K562 (cell line): ENCODE results near the gene OTULIN. TPM values are rescaled to one million over a fixed set of nuclear protein-coding genes. Genes with fewer than 3 reads are reported as not detected.

ENCODE experiments used
- ATAC-seq: fragments of 200-7000 bp; cut with Tn5 transposase; 3 replicates; pipeline ENCODE4 v1.9.1; 2020; ENCODE audit warnings: moderate library complexity
- BruUV-seq: library from RNA; stranded (reverse); fragments of 400-500 nt; replicated peaks from 2 replicates; lab custom pipeline; 2021; lab: Mats Ljungman, UMichigan
- CTCF ChIA-PET: fragments of 300-600 bp; formaldehyde crosslinking; extraction: SDS; loops from one replicate; lab custom pipeline; 2021; ENCODE audit warnings: low intra/inter-chr PET ratio; lab: Yijun Ruan, JAX
- POLR2A ChIA-PET: fragments of 300-600, 350-650 bp; sonication (Branson Sonifier 250); formaldehyde crosslinking; extraction: SDS; loops from one replicate; lab custom pipeline; 2021; ENCODE audit warnings: antibody characterized with exemption, inconsistent platforms; lab: Yijun Ruan, JAX
- DNase-seq, 4 experiments: peaks; one replicate each; pipeline versions ENCODE4 v3.0.0 to v3.0.0-alpha.2; 2011 to 2018; ENCODE audit warnings: low spot score in 3 of 4, mixed read lengths in 3 of 4; ENCODE audit errors: extremely low read depth in 1 of 4
- FAIRE-seq: peaks from 2 replicates; lab custom pipeline; 2011; peaks lifted over from hg19 to GRCh38; lab: Jason Lieb, UNC
- H2AFZ ChIP-seq: 2 replicates; pipeline ENCODE4 v1.6.0; 2011; ENCODE audit warnings: low read depth, low read length, control low read depth, inconsistent platforms
- H3K27ac ChIP-seq: fragments of 200-600 bp; 3 replicates; pipeline ENCODE4 v1.8.0; 2011; ENCODE audit warnings: low read depth, mild to moderate bottlenecking, control low read depth, inconsistent platforms, low read length, moderate library complexity, mixed read lengths; ENCODE audit errors: extremely low read depth
- H3K27me3 ChIP-seq, 2 experiments: fragments of 300-600 bp in 1 of 2; 2 replicates in 1 of 2; 3 replicates in 1 of 2; pipeline versions ENCODE4 v1.6.0 to v1.8.0; 2011; ENCODE audit warnings: inconsistent platforms in 2 of 2, low read length in 2 of 2, mild to moderate bottlenecking in 1 of 2, mixed read lengths in 1 of 2, moderate library complexity in 1 of 2; ENCODE audit not compliant: control insufficient read depth in 2 of 2, insufficient read depth in 2 of 2
- H3K36me3 ChIP-seq: fragments of 300-600 bp; 3 replicates; pipeline ENCODE4 v1.8.0; 2011; ENCODE audit warnings: mild to moderate bottlenecking, low read length, inconsistent platforms; ENCODE audit not compliant: control insufficient read depth, insufficient read depth
- H3K4me1 ChIP-seq, 2 experiments: fragments of 200-600 bp in 1 of 2; replicated peaks in 1 of 2; 2 replicates in 1 of 2; 3 replicates in 1 of 2; pipeline versions ENCODE4 v1.5.1 to v1.8.0; 2011; ENCODE audit warnings: inconsistent platforms in 2 of 2, low read length in 2 of 2, mild to moderate bottlenecking in 1 of 2, mixed read lengths in 1 of 2, moderate library complexity in 1 of 2; ENCODE audit not compliant: control insufficient read depth in 2 of 2, insufficient read depth in 2 of 2
- H3K4me2 ChIP-seq: 2 replicates; pipeline ENCODE4 v1.6.1; 2011; ENCODE audit warnings: low read length, control low read depth, inconsistent platforms, mixed read lengths; ENCODE audit not compliant: insufficient read depth
- H3K4me3 ChIP-seq: fragments of 200-600 bp; sonication (generic), shearing (Covaris generic); 2 replicates; pipeline ENCODE4 v1.5.1; 2016; ENCODE audit warnings: control low read depth, inconsistent platforms
- H3K79me2 ChIP-seq: fragments of 200-600 bp; 3 replicates; pipeline ENCODE4 v1.8.0; 2011; ENCODE audit warnings: low read length, inconsistent platforms; ENCODE audit not compliant: control insufficient read depth, insufficient read depth
- H3K9ac ChIP-seq, 2 experiments: 2 replicates each; pipeline versions ENCODE4 v1.6.0 to v1.6.1; 2011; ENCODE audit warnings: low read depth in 2 of 2, low read length in 2 of 2, control low read depth in 1 of 2, inconsistent platforms in 1 of 2, mild to moderate bottlenecking in 1 of 2, mixed read lengths in 1 of 2; ENCODE audit not compliant: insufficient read depth in 1 of 2
- H3K9me1 ChIP-seq: one replicate; pipeline ENCODE4 v1.6.0; 2011; ENCODE audit warnings: inconsistent platforms, mild to moderate bottlenecking, low read length, moderate library complexity; ENCODE audit not compliant: control insufficient read depth, insufficient read depth
- H3K9me3 ChIP-seq: replicated peaks from 2 replicates; pipeline ENCODE4 v1.5.1; 2011; ENCODE audit warnings: low read depth, low read length, inconsistent platforms; ENCODE audit not compliant: control insufficient read depth, insufficient read depth
- H4K20me1 ChIP-seq: replicated peaks from 2 replicates; pipeline ENCODE4 v1.6.1; 2011; ENCODE audit warnings: low read length, inconsistent platforms, mixed read lengths; ENCODE audit not compliant: control insufficient read depth, insufficient read depth
- ARID4B ChIP-seq: sonication (generic); formaldehyde crosslinking; IDR thresholded peaks from 2 replicates; pipeline ENCODE4 v1.8.0; 2022; ENCODE audit warnings: mild to moderate bottlenecking, missing genetic modification reagents
- BDP1 ChIP-seq: IDR thresholded peaks from 3 replicates; pipeline ENCODE4 v1.6.1; 2011; ENCODE audit not compliant: insufficient read length, insufficient read depth
- CEBPG ChIP-seq, 3 experiments: fragments of 200-800 bp in 1 of 3; sonication (Bioruptor generic) in 1 of 3; sonication (generic) in 1 of 3; formaldehyde crosslinking in 1 of 3; IDR thresholded peaks in 2 of 3; conservative IDR thresholded peaks in 1 of 3; 2 replicates each; pipeline versions ENCODE4 v1.6.1 to v1.8.0; 2016 to 2022; ENCODE audit warnings: missing compliant biosample characterization in 2 of 3, missing genetic modification characterization in 2 of 3, mild to moderate bottlenecking in 1 of 3, missing genetic modification reagents in 1 of 3
- ESRRB ChIP-seq: fragments of 250-450 bp; sonication (Bioruptor Pico); IDR thresholded peaks from 2 replicates; pipeline ENCODE4 v1.5.0; 2020; ENCODE audit warnings: mild to moderate bottlenecking, moderate library complexity, borderline replicate concordance
- HEY1 ChIP-seq: fragments of 250-450 bp; sonication (Bioruptor Pico); IDR thresholded peaks from 2 replicates; pipeline ENCODE4 v1.5.0; 2020; ENCODE audit warnings: mild to moderate bottlenecking, moderate library complexity, borderline replicate concordance
- HLTF ChIP-seq: fragments of 450-650 bp; IDR thresholded peaks from 2 replicates; pipeline ENCODE4 v1.6.1; 2016
- LEF1 ChIP-seq: fragments of 450-650 bp; IDR thresholded peaks from 2 replicates; pipeline ENCODE4 v1.6.1; 2016; ENCODE audit warnings: mild to moderate bottlenecking
- MAZ ChIP-seq, 2 experiments: fragments of 450-650 bp in 1 of 2; sonication (generic) in 1 of 2; formaldehyde crosslinking; IDR thresholded peaks in 1 of 2; conservative IDR thresholded peaks in 1 of 2; 2 replicates each; pipeline versions ENCODE4 v1.4.0 to v1.5.0; 2020; ENCODE audit warnings: mild to moderate bottlenecking in 1 of 2, missing genetic modification reagents in 1 of 2
- NFIC ChIP-seq: fragments of 450-650 bp; IDR thresholded peaks from 2 replicates; pipeline ENCODE4 v1.6.1; 2017; ENCODE audit warnings: mild to moderate bottlenecking, inconsistent platforms
- RCOR1 ChIP-seq, 2 experiments: IDR thresholded peaks; 2 replicates each; pipeline ENCODE4 v1.6.1; 2012; ENCODE audit warnings: low read depth in 2 of 2, low read length in 2 of 2, borderline replicate concordance in 1 of 2, improper control_type of control experiment in 1 of 2
- RFX1 ChIP-seq: fragments of 450-650 bp; IDR thresholded peaks from 2 replicates; pipeline ENCODE4 v1.6.1; 2016; ENCODE audit warnings: mild to moderate bottlenecking, moderate library complexity
- SREBF1 ChIP-seq: fragments of 150-350 bp; IDR thresholded peaks from 2 replicates; pipeline ENCODE4 v1.6.1; 2014; ENCODE audit warnings: antibody characterized with exemption, low read depth, low read length, borderline replicate concordance
- ZNF184 ChIP-seq: sonication (generic); formaldehyde crosslinking; IDR thresholded peaks from 2 replicates; pipeline ENCODE4 v1.5.0; 2020; ENCODE audit warnings: missing genetic modification reagents
- ZNF740 ChIP-seq, 3 experiments: fragments of 200-800 bp in 1 of 3; sonication (Bioruptor generic) in 1 of 3; sonication (generic) in 1 of 3; formaldehyde crosslinking in 1 of 3; IDR thresholded peaks; 2 replicates each; pipeline versions ENCODE4 v1.6.1 to v1.8.0; 2016 to 2022; ENCODE audit warnings: mild to moderate bottlenecking in 2 of 3, missing compliant biosample characterization in 2 of 3, missing genetic modification characterization in 2 of 3, missing genetic modification reagents in 1 of 3
- ZZZ3 ChIP-seq: fragments of 450-650 bp; IDR thresholded peaks from 2 replicates; pipeline ENCODE4 v1.6.1; 2016; ENCODE audit warnings: antibody characterized with exemption, mild to moderate bottlenecking, moderate library complexity
- WGBS: fragments of 100-300 bp; shearing (Covaris generic); methylation state at CpG from one replicate; pipeline ENCODE4 v1.1.6; 2016; ENCODE audit warnings: low coverage, mixed read lengths; ENCODE audit not compliant: insufficient coverage; ENCODE audit errors: missing lambda C conversion rate; 5-methylcytosine and 5-hydroxymethylcytosine counted together
- in situ Hi-C: fragments of 300-500 bp; cut with MboI; formaldehyde crosslinking; loops from 4 replicates; pipeline ENCODE4 v1.15.0; 2018; ENCODE audit warnings: inconsistent platforms, mixed read lengths
- intact Hi-C: fragments of 100-400 bp; cut with micrococcal nuclease; formaldehyde crosslinking; loops from 2 replicates; pipeline ENCODE4 v1.14.2; 2022
- polyA plus RNA-seq, 8 experiments: library from polyadenylated mRNA; depleted of rRNA in 4 of 8; stranded (reverse) in 5 of 8; unstranded in 3 of 8; fragments of >200 nt; fragmentation: Nextera tagmentation in 2 of 8; fragmentation: Illumina TruSeq in 1 of 8; extraction: Ambion mirVana in 2 of 8; extraction: Trizol in 1 of 8; gene quantifications; 2 replicates each; pipeline versions ENCODE4 v1.2.1 to v1.2.3, GENCODE V29; 2011 to 2014; ENCODE audit warnings: inconsistent platforms in 1 of 8, missing spikeins in 1 of 8
- total RNA-seq, 7 experiments: library from RNA; depleted of rRNA in 6 of 7; stranded (reverse); fragments of >200 nt in 6 of 7; fragmentation: Illumina TruSeq in 2 of 7; extraction: Trizol in 2 of 7; gene quantifications; 2 replicates each; pipeline versions ENCODE4 v1.2.1 to v1.2.3, GENCODE V29; 2011 to 2021; ENCODE audit warnings: low replicate concordance in 1 of 7

Gene OTULIN
- total and polyA plus RNA-seq, 9 of the 15 experiments (the other 6 are each of a cell fraction or from before 2014, with no cell fraction given): 3.3 to 33.6 (median 20.1) TPM

- no peak for TF ChIP-seq ZNF740 (CRISPR knock-in tag; IDR thresholded peaks at IDR 0.05)
- no peak for TF ChIP-seq ZNF740 (tag; IDR thresholded peaks at IDR 0.05)
- TF ChIP-seq ZZZ3: no peak
- no peak for TF ChIP-seq SREBF1
- no peak for TF ChIP-seq NFIC
These were observed 23.8 kb upstream of the OTULIN start (continued) for GRCh38 chr5:14640765-14641164.

- POLR2A ChIA-PET: no interaction called here
- no peak for ATAC-seq
- no peak for TF ChIP-seq HLTF
- TF ChIP-seq RCOR1 (IDR thresholded peaks at IDR 0.05; ENCODE audit: borderline replicate concordance in 1 of 2, low read depth in 2 of 2, low read length in 2 of 2): no peak
- TF ChIP-seq BDP1: no peak
- TF ChIP-seq MAZ (CRISPR knock-in tag; conservative IDR thresholded peaks at IDR 0.05 in 1 of 2, IDR thresholded peaks at IDR 0.05 in 1 of 2): no peak
- TF ChIP-seq RFX1: no peak
- no peak for TF ChIP-seq ARID4B (CRISPR knock-in tag)
- TF ChIP-seq ZNF184 (CRISPR knock-in tag): no peak
- TF ChIP-seq LEF1: no peak
- no peak for TF ChIP-seq ESRRB (CRISPR knock-in tag)
- no peak for TF ChIP-seq ZZZ3
- no peak for TF ChIP-seq HEY1 (CRISPR knock-in tag)
- TF ChIP-seq CEBPG (CRISPR knock-in tag; IDR thresholded peaks at IDR 0.05): no peak
- TF ChIP-seq CEBPG (tag; conservative IDR thresholded peaks at IDR 0.05 in 1 of 2, IDR thresholded peaks at IDR 0.05 in 1 of 2): no peak
These were observed 19.8 kb upstream of the OTULIN start for GRCh38 chr5:14644623-14645237.

More at GRCh38 chr5:14644623-14645237, 19.8 kb upstream of the OTULIN start:
- Histone ChIP-seq H3K27me3 (peaks cover 0 to 8% of the 10 kb centered on the region in 2 experiments; a peak in 2 of 5 replicates), H3K4me1 (no peaks in the 10 kb centered on the region), H3K79me2 (no peaks in the 10 kb centered on the region), H3K9me1 (no peaks in the 10 kb centered on the region), H4K20me1 (no peaks in the 10 kb centered on the region), H3K27ac (no peak overlapping the region), H3K9me3 (no peaks in the 10 kb centered on the region), H3K4me3 (no peak overlapping the region), H3K4me2 (no peak overlapping the region), H2AFZ (no peak overlapping the region), H3K36me3 (no peaks in the 10 kb centered on the region), H3K9ac (no peak overlapping the region)
- CTCF ChIA-PET: no interaction called here
- in situ Hi-C loops: loop anchor here (10.0 kb wide), 1 partner anchor 660 kb away; no protein-coding TSS in a partner anchor
- 0% methylated on average over 1 of the region's 1 CpG for WGBS
- FAIRE-seq (no peak), DNase-seq (no peak)
- intact Hi-C loops: no loop called here
- no TSS peak for BruUV-seq
